KOPT-K1 (cell line): ENCODE results near the gene FCN3.
A peak's percentile ranks its signal among the peaks of the same experiment; 100 is the strongest.

Experiments
- H3K27ac ChIP-seq: fragments of 200-600 bp; sonication (generic); 2 replicates; pipeline ENCODE4 v1.5.1; 2016; ENCODE audit warnings: antibody characterized with exemption, mild to moderate bottlenecking, low read depth, low read length; ENCODE audit not compliant: poor library complexity, severe bottlenecking
- H3K36me3 ChIP-seq: fragments of 200-600 bp; sonication (generic); 2 replicates; pipeline ENCODE4 v1.5.1; 2017; ENCODE audit warnings: antibody characterized with exemption, mild to moderate bottlenecking, low read length, moderate library complexity; ENCODE audit not compliant: insufficient read depth
- H3K9me3 ChIP-seq: fragments of 200-600 bp; sonication (generic); 2 replicates; pipeline ENCODE4 v1.5.1; 2017; ENCODE audit warnings: antibody characterized with exemption, low read length, mild to moderate bottlenecking; ENCODE audit not compliant: insufficient read depth, poor library complexity, severe bottlenecking

The FCN3 gene

DNA sequence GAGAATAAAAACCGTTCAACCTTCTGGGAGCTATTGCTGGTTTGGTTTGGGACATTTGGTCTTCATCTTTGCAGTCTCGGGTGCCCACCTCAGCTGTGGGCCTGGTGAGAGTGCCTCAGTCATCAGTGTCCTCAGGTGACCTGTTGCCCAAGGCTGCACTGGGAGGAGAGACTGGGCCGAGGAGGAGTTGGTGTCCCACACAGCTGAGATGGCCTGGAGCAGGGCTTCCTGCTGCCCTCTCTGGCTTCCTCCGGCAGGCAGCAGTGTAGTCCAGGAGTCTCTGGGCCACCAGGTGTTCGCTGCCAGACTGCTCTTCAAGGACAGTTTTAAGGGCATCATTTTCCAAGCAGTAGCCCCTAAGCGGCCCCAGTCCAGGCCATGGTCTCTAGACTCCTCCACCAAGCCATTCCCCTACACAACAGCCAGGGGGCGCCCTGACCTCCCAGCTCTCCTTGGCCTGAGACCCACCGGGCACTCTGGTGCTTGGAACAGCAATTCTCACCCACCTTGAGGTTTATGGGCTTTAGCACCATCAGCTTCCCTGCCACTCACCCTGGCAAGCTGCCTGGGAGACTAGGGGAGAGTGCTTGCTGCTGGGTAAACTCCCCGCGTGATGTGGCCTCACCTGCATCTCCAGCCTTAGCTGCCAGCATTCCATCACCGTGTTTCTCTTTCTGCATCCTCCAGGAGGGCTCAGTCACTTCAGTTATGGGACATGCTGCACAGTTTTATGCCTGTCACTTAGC lies 41.9 kb downstream of the FCN3 start:
- H3K27ac ChIP-seq = no peak overlapping the region
- H3K36me3 ChIP-seq = peaks cover 88% of the 10 kb centered on the region
- no peaks in the 10 kb centered on the region for H3K9me3 ChIP-seq

DNA sequence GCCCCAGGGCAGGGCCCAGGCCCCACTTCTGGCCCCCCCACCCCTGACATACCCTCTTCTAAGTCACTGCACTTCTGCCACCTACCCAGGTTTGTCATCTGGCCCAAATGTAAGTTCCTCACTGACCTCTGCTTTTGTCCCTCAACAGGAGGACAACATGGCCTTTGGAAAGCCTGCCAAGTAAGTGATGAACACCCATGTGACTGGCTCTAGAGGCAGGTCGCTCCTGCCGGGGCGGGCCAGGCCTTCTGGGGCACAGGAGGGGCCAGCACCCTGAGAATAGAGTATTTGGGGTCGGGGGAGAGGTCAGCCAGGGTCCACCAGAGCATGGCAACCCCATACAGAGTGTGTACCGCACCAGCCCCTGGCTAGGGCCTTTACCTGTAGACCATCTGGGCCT lies 42.7 kb downstream of the FCN3 start:
- Histone ChIP-seq H3K9me3 (no peaks in the 10 kb centered on the region), H3K27ac (no peak overlapping the region), H3K36me3 (peaks cover 95% of the 10 kb centered on the region)

DNA sequence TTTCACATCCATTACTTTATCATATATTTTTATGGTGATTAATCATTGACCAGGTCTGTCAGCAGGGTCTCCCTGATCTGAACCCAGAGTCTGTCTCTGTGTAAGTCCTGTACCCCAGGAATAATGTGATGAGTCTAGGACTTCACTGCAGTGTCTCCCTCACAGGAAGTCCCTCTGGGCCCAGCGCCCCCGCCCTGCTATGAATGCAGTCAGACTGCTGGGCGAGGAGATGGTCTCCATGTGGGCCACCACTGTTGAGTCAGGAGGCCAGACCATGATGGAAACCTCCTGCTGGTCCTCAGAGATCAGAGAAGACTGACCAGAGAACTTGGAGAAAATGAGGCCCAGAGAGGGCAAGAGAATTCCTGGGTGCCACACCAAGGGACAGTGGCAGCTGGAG lies 43.2 kb downstream of the FCN3 start:
- no peak overlapping the region for H3K27ac ChIP-seq
- H3K9me3 ChIP-seq = no peaks in the 10 kb centered on the region
- H3K36me3 ChIP-seq = peaks cover 96% of the 10 kb centered on the region

DNA sequence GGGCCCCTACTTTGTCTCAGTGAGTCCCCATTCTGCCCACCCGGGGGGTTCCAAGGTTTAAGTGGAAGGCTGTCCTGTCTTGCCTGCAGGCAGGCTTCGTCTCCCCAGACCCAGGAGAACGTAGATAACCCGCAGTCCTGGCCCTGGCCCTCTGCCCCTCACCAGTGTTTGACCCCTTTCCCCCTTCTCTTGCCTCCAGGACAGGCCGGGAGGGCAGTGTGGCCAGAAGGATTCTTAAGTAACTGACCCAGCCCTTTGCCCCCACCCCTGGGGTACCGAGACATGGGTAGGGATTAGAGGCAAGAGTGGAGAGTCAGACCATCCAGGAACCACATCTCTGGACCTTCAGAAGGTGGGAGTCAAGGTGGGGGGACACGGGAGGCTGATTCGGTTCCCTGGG lies 43.8 kb downstream of the FCN3 start:
- Histone ChIP-seq H3K36me3 (peaks cover 96% of the 10 kb centered on the region), H3K27ac (no peak overlapping the region), H3K9me3 (no peaks in the 10 kb centered on the region)

DNA sequence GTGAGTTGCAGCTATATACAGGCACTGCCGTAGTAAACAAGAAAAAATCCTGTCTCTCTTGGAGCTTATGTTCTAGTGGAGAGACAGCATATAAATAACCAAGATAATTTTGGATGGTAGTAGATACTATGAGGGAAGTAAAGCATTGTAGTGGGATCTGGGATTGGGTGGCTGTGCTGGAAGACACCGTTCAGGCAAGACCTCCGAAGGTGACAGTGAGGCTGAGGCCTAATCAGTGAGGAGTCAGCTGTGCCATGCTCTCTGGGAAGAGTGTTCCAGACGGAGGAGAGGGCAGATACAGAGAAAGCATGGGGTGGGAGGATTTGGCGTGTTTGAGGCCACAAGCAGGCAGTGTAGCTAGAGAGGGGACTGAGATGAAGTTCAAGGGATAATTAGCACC lies 46.7 kb downstream of the FCN3 start:
- Histone ChIP-seq H3K36me3 (peaks cover 91% of the 10 kb centered on the region), H3K27ac (no peak overlapping the region), H3K9me3 (no peaks in the 10 kb centered on the region)

DNA sequence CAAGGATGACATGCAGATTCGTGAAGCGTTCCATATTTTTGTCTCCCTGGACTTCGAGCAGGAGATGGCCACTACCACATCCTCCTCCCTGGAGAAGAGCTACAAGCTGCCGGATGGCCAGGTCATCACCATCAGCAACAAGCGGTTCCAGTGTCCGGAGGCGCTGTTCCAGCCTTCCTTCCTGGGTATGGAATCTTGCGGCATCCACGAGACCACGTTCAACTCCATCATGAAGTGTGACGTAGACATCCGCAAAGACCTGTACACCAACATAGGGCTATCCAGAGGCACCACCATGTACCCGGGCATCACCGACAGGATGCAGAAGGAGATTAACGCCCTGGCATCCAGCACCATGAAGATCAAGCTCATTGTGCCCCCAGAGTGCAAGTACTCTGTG lies 49.3 kb downstream of the FCN3 start:
- H3K27ac ChIP-seq = no peak overlapping the region
- no peaks in the 10 kb centered on the region for H3K9me3 ChIP-seq
- H3K36me3 ChIP-seq = peaks cover 64% of the 10 kb centered on the region

DNA sequence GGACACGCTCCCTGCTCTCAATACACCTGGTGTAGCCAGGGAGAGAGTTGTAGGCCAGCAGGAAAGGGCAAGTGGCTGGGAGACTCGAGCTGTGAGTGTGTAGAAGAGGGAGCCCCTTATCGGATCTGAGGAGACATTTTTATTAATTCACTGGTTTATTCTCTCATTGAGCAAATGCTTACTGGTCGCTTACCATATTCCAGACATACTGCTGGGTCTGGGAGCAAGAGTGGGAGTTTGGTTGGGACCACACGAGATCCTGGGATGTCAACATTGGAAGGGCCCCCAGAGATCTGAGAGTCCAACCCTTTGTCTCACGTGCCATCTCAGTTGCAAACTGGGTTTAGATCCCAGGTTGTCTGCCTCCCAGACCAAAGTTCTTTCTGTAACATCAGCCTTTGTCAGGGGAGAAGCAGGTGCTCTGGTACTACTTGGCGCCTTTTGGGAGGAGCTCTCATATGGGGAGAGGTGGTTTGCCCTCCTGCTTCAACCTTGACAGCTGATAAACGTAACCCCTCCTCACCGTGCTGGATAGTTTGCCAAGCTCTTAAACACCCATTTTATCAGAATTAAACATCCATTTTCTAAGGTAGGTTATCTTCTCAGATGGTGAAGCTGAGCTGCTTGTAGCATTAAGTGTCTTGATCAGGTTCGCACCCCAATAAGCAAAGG lies 51.9 kb downstream of the FCN3 start:
- Histone ChIP-seq H3K27ac (peak overlapping the region; percentile 92), H3K9me3 (no peaks in the 10 kb centered on the region), H3K36me3 (peaks cover 42% of the 10 kb centered on the region)

DNA sequence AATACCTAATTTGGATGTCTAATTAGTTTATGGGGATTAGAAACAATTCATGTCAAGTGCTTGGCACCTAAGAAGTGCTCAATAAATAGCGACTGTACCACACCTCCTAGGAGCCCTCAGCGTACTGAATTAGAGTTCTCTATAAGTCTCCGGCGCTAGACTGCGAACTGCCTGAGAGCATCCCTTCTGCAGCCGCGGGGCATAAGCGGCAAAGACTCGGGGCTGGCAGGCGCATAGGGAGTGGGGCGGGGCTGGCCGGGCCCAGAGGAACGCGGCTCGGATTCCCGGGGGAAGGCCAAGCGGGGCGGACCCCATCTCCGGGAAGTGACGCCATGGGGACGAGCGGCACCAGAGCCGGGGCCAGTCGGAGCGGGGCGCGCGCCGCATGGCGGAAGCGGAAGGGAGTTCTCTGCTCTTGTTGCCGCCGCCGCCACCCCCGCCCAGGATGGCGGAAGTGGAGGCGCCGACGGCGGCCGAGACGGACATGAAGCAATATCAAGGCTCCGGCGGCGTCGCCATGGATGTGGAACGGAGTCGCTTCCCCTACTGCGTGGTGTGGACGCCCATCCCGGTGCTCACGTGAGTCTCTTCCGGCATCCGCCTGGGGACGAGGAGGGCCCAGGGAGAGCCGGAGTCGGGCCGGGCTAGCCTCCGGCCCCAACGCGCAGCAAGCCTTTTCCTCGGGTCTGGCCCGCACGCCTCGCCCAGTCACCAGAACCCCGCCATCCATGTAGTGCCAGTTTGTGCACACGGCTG lies 52.6 kb downstream of the FCN3 start, which contains the start of gene TMEM222:
Gene TMEM222, plus strand, starts transcription at position 351 of the 756 bp plus-strand sequence. Its CDS starts 35 bp downstream, at position 386.
- H3K36me3 ChIP-seq = peaks cover 35% of the 10 kb centered on the region
- no peaks in the 10 kb centered on the region for H3K9me3 ChIP-seq
- H3K27ac ChIP-seq = peak within 1 kb of the TSS; percentile 92
